Embryonic facial prominence (tissue), 1 donor: ENCODE data around the gene CERS3.

Source experiments
- DNase-seq: peaks from one replicate; pipeline ENCODE4 v3.0.0-alpha.2; 2016; ENCODE audit errors: extremely low spot score

CERS3 gene

DNA sequence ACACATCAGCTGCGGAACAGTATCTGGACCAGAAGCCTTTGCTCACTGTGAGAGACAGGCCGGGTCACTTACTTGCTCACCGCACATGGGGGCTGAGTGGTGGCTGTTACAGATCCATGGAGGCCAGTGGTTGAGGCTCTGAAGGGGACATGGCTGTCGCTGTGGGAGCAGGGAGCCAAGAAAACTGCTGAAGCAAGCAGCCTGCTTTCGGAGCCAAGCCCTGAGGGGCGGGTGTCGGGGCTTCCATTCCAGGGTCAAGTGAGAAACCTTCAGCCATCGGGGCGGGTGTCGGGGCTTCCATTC is 144.7 kb downstream of the CERS3 start:
- DNase-seq, result no peak

DNA sequence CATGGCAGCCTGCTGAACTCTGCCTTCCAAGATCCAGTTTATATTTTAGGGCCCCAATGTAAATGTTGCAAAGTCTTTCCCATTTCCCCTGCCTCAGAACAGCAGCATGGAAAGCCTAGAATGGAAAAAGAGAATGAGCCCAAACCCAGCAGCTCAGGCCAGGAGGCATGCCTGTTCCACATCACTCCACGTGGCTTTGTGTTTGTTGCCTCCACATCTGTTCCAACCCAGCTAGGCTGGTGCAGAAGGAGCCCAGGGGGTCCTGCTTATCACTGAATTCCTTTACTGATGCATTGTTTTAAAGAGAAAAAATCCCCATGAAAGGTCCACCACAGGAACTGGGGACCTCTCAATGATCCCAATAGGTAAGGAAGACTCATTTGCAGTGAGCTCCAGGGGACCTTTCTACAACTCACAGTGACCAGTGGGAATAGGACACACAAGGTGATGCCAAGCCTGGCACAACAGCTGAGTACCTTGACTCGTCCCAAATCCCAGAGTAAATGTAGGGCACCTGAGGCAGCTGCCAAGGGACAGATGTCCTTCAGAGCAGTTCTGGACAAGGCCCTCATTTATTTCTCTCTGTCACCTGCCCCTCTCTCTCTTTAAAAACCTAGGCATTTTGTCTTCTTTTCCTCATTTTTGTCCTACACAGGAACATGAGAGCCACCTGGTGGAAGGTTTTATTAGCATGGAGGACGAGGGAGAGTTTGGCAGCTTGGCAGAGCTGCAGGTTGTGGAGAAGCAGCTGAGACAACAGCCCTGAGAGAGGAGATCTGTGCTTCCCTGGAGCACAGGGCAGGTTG is 145.2 kb downstream of the CERS3 start:
- no peak for DNase-seq

DNA sequence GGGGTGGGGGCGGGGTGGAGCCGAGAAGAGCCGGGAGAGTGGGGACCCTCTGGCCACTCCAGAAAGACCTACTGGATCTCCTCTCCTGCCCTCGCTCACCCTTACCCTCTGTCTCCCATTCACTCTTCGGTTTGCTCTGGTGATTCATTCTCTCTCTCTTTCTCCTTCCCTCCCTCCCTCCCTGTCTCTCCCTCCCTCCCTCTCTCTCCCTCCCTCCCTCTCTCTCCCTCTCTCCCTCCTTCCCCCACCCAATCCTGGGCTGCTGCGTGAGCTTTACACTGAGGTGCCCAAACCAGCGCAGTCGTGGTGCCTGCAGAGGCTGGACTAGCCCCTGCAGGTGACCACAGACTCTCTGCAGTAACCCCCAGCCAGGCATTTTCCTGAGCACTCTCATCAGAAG is 154.8 kb downstream of the CERS3 start:
- DNase-seq, result no peak

DNA sequence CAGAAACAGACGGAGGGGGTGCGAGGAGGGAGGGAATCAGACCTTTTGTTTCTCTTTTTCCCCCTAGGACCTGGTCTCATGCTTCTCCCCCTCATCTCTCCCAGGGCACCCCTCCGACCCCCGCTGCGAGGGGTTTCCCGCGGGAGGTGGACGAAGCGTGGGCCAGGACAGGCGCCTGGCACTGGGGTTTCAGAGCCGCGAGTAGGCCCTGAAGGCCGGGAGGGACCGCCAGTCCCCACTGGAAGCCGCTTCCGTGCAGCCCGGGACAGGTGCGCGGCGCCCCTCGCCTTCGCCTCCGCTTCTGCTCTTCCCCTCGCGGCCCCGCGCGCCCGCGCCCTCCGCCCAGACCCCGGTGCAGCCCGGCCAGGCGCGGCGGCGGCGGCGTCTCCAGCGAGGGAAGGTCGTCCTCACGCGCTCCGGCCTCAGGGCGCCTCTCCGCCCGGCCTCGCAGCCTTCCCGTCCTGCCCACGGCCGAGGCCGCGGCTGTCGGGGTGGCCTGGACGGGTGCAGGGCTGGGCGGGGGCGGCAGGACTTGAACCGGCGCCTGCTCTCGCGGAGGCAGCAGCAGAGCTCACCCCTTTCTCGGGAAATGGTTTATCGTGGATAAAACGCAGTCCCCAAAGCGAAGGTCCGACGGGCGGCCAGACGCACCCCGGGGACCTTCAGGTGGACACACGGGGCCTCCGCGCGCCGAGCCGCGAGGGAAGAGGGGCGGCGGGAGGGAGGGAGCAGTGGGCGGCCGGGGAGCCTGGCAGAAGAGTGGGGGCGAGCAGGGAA is 155.4 kb downstream of the CERS3 start:
- no peak for DNase-seq

DNA sequence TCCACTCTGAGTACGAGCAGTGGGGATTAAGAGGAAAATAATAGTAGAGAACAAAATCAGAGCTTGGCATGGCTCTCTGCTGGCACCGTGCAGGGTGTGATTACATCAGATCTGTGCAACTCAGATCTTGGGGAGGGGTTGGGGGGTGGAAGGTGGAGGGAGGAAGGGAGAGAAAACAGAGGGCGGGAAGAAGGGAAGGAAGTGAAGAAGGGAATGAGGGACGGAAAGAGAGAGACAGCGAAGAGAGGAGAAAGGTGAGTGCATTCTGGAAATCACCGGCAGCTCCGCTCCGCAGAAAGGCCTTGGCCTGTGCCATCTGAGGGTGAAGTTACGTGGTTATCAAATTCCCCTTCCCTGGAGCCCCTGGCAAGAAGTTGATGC is 156.0 kb downstream of the CERS3 start:
- no peak for DNase-seq

DNA sequence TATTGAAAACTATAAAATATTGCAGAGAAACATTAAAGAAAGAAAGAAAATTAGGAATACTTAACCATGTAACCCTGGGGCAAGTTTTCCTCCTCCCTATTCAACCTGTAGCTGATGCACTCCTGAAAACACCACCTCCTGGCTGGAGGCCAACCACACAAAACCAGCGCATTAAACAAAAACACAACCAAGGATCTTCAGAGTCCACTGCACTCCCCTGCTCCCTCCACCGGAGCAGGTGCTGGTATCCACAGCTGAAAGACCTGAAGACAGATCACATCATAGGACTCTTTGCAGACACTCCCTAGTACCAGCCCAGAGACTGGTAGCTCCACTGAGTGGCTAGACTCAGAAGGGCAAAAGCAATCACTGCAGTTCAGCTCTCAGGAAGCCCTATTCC is 173.4 kb downstream of the CERS3 start:
- no peak for DNase-seq

DNA sequence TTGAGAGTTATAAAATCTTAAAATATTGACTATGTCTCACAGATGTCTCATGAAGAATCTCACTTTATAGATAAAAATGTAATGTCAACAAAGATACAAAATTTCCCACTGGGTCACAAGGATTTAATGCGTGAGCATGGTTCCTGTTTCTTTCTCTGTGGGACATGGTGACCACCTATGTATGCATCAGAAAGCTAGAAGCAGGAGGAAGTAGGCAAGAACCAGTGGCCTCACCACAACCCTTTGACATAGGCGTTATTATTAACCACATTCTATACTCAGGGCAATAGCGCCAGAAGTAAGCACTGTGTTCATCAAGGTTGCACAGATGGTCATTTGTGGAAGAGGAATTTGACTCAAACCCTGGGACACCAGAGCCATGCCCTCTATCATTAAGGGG is 175.3 kb downstream of the CERS3 start:
- DNase-seq, result no peak

DNA sequence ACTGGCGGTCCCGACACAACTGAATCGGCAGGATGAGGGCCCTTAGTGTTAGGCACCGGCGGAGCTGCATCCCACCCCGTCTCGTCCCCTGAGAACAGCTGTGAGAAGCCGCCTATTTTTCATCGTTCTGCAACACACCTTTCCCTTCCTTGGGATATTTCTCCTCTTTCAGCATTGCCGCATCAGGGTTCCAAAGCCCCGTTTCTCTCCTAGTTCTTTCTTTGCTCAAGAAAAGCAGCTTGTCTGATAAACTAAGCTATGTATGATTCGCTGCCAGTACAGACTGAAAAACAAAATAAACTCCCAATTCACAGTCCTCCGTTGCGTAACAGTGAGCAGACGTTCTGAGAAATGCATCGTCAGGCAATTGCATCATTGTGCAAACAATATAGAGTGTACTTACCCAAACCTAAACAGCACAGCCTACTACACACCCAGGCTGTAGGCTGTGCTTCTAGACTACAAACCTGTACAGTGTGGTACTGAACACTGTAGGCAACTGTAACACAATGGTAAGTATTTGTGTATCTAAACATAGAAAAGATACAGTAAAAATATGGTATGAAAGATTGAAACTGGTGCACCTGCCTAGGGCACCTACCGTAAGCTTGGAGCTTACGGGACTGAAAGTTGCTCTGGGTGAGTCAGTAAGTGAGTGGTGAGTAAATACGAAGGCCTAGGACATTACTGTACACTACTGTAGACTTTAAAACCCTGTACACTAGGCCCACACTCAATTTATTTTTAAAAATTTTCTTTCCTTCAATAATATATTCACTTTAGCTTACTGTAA is 178.1 kb downstream of the CERS3 start:
- no peak for DNase-seq
